GM10847 (cell line): ENCODE data around the gene KRTAP12-3.
"Not testable (repeated sequence)": the region's sequence is repeated elsewhere in the genome, so short reads cannot be mapped to it uniquely, and the experiment has no call there.

Experiments
- POLR2A ChIP-seq: IDR thresholded peaks from 2 replicates; pipeline ENCODE4 v1.6.1; 2011; ENCODE audit not compliant: insufficient read length; ENCODE audit errors: extremely low read depth

The KRTAP12-3 gene

GRCh38 chr21:44695184-44695583 lies 37.5 kb downstream of the KRTAP12-3 start:
- no peak for TF ChIP-seq POLR2A

DNA sequence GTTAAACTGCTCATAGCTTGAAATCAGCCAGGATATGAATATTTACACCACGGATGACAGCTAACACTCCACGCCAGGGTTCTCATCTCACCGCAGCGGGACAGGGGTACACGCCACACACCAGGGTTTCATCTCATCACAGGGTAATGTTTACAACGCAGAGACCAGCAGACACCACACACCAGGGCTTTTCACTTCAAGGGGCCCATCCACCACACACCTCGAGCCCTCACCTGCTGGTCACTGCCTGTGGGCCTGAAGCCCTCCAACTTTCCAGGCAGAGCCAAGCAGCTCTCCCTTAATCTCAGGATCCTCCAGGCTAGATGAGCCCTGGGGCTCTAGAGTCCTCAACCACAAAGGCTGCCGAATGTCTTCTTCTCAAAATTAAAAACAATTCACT lies 37.9 kb downstream of the KRTAP12-3 start:
- TF ChIP-seq POLR2A, result no peak

GRCh38 chr21:44696572-44696971 lies 38.8 kb downstream of the KRTAP12-3 start:
- TF ChIP-seq POLR2A, result no peak

DNA sequence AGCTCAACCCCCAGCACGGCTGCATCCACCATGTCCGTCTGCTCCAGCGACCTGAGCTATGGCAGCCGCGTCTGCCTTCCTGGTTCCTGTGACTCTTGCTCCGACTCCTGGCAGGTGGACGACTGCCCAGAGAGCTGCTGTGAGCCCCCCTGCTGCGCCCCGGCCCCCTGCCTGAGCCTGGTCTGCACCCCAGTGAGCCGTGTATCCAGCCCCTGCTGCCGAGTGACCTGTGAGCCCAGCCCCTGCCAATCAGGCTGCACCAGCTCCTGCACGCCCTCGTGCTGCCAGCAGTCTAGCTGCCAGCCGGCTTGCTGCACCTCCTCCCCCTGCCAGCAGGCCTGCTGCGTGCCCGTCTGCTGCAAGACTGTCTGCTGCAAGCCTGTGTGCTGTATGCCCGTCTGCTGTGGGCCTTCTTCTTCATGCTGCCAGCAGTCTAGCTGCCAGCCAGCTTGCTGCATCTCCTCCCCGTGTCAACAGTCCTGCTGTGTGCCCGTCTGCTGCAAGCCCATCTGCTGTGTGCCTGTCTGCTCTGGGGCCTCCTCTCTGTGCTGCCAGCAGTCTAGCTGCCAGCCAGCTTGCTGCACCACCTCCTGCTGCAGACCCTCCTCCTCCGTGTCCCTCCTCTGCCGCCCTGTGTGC lies 39.6 kb downstream of the KRTAP12-3 start, which contains the start of gene KRTAP10-12:
TSS of gene KRTAP10-12 (plus strand) at position 1 of the 639 bp plus-strand sequence. CDS start at position 31, 30 bp downstream.
- TF ChIP-seq POLR2A, result not testable (repeated sequence)

DNA sequence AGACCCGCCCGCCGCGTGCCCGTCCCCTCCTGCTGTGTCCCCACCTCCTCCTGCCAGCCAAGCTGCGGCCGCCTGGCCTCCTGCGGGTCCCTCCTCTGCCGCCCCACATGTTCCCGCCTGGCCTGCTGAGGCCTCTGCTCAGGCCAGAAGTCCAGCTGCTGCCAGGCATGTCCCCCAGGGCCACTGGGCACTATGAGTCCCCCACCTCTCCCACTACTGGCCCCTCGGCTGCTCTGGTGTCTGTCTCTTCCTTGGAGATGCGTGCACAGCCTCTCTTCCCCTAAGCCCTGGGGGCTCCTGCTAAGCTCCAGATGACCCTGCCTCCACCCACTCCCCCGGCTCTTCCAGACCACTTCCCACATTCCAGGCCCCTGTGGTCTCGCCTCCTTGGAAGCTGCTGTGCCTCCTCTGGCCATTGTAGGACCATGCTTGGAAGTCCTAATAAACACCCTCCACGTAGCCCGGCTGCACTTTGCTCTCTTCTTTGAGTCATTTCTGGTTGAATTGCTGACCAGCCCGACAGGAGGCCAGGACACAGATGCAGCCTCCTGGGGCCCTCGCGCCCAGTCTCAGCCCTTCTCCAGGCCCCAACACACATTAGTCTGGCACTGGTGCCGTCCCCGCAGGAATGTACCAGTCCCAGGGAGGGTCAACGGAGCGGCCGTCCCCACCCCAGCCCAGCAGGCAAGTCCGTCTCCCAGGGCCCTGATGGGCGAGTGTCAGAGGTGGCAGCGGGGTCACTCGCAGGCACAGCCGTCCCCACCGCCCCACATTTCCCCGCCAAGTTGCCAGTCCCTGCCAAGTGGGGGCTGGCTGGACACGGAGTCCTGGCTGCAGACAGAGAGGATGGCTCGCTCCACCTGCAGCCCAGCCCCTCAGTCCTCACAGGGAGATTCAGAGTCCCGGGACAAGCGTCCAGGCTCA lies 40.3 kb downstream of the KRTAP12-3 start:
- no peak for TF ChIP-seq POLR2A

DNA sequence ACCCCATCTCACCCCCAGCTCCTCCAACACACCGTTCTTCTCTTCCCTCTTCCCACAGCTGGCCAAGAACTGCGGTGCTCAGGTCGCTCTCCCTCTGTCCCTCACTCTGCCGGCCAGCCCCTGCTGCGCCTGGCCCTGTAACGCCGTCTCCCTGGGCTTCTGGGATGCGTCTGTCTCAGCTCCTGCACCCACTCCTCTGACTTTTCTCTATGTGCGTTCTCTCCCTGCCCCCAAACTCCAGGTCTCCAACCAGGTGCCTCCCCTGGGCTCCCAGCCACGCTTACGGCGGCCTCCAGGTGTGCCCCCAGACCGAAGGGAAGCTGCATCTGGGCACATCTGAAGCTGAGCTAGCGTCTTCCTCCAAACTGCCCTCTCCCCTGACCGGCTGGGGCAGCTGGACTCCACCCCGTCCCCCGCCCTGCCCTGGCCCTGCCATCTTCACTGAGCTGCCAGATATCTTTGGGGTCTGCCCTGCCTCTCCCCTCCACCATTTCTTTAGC lies 41.8 kb downstream of the KRTAP12-3 start:
- TF ChIP-seq POLR2A, result no peak

DNA sequence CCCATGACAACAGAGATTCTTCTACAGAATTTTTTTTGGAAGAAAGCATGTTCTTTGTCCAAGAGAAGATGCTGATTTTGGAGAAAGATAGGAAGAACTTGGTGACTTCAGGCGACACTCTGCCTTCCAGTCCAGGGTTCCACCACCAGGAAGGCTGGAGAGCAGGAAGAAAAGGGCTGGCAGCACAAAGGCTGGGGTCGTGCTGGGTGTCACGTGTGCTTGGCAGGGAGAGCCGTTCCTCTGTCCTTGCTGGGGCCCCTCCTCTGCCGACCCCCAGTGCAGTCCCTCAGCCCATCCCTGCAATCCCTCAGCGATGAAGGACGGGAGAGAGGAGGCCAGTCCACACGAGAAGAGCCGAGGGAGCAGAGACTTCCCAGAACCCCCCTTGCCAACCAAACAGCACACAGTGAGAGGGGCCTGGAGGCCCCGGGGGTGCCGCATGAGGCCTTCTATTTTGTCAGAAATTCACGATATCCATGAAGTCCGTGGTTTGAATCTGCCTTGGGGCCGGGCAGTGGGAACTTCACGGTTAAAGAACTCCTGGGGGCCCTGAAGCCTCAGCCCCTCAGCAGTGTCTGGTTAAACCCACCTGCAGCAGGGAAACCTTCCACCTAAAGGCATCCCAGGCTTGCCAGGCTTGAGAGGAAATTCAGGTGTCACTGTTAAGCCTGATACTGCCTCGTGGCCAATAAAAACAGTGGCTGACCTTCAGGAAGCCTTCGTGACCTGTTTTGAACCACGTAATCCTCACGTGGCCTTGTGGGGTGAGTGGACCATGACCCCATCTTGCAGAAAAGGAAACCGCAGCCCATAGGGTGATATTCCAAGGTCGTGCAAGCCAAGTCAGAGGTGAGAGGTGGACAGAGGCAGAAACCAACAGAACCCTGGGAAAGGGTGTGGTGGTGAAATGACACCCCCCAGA lies 42.6 kb downstream of the KRTAP12-3 start:
- TF ChIP-seq POLR2A, result no peak

DNA sequence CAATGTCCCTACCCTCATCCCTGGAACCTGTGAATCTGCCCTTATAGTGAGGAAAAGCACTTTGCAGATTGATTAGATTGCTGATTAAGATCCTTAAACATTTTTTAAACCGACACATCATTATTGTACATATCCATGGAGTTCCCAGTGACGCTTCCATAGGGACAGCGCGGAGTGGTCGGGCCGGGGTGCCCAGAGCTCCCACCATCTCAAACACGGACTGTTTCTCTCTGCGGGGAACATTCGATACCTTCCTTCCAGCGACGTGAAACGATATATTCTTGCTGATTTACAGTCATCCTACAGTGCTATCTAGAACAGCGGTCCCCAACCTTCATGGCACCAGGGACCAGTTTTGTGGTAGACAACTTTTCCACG lies 43.3 kb downstream of the KRTAP12-3 start:
- no peak for TF ChIP-seq POLR2A

GRCh38 chr21:44701541-44701940 lies 43.8 kb downstream of the KRTAP12-3 start:
- TF ChIP-seq POLR2A, result no peak

DNA sequence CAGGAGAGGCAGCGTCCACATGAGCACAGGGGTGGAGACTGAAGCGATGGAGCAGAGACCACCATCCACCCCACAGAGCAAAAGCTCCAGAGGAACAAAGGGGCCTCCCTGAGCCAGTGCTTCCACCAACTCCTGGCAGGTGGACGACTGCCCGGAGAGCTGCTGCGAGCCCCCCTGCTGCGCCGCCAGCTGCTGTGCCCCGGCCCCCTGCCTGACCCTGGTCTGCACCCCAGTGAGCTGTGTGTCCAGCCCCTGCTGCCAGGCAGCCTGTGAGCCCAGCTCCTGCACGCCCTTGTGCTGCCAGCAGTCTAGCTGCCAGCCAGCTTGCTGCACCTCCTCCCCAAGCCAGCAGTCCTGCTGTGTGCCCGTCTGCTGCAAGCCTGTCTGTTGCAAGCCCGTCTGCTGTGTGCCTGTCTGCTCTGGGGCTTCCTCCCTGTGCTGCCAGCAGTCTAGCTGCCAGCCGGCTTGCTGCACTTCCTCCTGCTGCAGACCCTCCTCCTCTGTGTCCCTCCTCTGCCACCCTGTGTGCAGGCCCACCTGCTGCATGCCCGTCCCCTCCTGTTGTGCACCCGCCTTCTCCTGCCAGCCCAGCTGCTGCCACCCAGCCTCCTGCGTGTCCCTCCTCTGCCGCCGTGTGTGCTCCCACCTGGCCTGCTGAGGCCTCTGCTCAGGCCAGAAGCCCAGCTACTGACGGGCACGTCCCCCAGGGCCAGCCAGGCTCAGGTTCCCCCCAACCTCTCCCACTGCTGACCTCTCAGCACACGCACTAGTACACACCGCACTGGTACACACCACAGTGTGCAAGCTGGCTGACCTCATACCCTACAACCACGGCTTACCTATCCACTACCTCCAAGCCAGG lies 44.6 kb downstream of the KRTAP12-3 start:
- no peak for TF ChIP-seq POLR2A

DNA sequence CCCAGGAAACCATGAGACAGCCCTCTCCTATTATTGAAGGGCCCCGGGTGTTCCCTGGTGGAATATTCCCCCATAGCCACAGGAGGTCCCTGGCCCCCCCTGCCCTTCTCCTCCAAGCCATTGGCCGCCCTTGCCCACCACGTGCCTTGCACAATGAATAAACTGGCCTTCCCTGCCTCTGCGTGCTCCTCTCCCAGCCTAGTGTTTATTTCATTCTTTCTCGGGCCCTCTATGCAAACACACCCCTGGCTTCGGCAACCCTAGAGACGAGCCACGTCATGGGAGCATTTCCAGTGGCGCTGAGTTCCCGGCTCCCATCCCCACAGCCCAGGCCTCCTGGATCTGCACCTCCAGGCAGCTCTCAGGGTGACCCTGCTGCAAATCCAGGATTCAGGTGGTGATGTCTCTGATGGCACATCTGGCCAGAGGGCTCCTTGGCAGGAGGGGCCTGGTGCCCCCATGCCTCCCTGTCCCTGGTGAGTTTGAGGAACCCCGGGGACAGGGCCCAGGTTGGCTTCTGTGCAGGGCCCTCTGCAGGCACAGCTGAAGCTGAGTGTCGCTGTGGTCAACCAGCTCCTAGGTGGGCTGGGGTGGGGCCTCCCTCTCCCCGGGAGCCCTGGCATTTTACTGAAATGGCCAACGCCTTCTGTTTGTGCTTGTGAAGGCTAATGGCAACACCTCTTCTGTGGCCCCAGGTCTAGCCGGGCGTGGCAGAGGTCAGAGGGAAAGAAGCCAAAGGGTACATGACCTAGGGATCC lies 45.4 kb downstream of the KRTAP12-3 start:
- TF ChIP-seq POLR2A, result no peak

DNA sequence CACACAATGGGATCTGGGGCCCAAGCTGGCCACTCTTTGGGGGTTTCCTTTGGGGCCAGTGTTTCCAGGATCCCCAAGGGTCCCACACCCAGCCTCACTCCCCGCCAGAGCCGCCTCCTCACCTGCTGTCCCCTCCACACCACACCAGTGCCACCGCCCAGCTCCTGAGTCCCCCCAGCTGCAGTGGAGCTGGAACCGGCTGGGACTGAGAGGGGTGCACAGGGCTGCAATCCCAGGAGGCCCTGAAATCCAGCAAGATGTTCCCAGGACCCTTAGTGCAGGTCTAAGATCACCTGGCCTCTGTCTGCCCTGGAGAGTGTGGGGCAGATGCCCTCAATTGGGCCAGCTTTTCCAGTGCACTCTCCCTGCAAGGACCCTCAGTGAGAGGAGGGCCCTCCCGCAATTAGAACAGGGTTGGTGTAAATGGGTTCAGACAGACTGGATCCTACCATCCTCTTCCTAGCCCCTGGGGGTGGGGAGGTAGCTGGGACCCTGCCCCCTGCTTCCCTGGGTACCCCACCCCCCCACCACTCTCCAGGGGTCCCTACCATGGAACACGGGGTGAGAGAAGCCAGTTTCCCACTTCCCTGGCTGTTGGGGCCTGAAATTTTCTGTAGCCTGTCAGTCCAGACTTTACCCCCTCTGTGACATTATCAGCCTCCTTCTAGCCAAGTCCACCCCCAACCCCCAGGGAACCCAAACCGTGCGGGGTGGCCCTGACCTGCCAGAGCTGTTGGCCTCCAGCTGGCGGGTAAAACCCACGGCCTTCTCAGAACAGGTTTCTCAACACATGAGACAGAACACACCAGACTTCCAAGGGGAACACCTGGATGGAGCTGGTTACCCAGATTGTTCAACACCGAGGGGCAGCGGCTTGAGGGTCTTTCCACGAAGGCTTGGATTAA lies 46.3 kb downstream of the KRTAP12-3 start:
- no peak for TF ChIP-seq POLR2A
